Measurements from ENCODE around the gene RNF2. TPM values are rescaled to one million over a fixed set of nuclear protein-coding genes. Genes with fewer than 3 reads are reported as not detected.

Gene RNF2
- total and polyA plus RNA-seq, 8 donors = 2.2 to 12.7 (median 8.6) TPM

DNA sequence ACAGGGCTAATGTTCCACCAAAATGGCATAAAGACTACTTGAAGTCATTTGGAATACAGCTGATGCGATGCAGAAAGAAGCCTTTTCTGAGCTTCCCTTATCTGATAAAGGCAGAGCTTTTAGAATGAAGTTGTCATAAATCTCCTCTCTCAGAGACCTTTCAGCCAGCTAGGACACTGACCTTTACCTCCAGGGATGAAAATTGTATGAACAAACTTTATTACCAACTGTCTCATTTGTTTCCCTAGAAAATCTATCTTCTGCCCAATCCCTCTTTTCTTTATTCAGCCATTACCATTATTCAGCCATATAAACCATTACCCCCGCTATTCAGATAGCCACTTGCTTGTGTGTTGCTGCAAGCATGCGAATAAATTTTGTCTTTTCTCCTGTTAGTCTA is 29.7 kb upstream of the RNF2 start:
- no peaks in the 10 kb centered on the region for H3K36me3 ChIP-seq
- FAIRE-seq = no peak

DNA sequence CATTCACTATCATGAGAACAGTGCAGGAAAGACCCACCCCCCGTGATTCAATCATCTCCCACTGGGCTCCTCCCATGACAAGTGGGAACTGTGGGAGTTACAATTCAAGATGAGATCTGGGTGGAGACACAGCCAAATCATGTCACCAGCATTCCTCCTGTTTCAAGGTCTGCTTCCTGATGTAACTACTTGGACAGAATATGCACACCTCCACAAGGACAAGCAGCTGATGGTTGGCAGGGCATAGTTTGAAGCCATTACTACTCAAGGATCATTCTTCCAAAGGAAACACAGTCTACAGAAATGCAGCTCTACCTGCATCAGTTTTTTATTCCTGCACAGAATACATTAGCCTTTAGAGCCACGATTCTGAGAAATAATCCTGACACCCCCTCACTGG is 28.5 kb upstream of the RNF2 start:
- Histone ChIP-seq H3K9me3 (no peaks in the 10 kb centered on the region), H3K36me3 (no peaks in the 10 kb centered on the region), H3K4me1 (no peaks in the 10 kb centered on the region), H3K27ac (no peak overlapping the region), H3K4me3 (no peak overlapping the region), H3K27me3 (no peaks in the 10 kb centered on the region)
- ATAC-seq = no peak
- intact Hi-C loops (cut with DNase I) = no loop called here
- DNase-seq = no peak
- no peak for TF ChIP-seq CTCF (IDR thresholded peaks at IDR 0.05)
- FAIRE-seq = no peak
- WGBS, 2 donors = 59% methylated on average over 2 of the region's 2 CpGs

More for the DNA sequence above, 29.7 kb upstream of the RNF2 start:
- Histone ChIP-seq H3K27me3 (no peaks in the 10 kb centered on the region), H3K4me3 (no peak overlapping the region), H3K27ac (no peak overlapping the region), H3K4me1 (peaks cover 0 to 3% (median 0%) of the 10 kb centered on the region in 3 donors), H3K9me3 (no peaks in the 10 kb centered on the region)
- TF ChIP-seq CTCF (IDR thresholded peaks at IDR 0.05) = no peak
- ATAC-seq = no peak
- no peak for DNase-seq
- 95 to 97% methylated on average over 3 of the region's 3 CpGs for WGBS, 2 donors
- intact Hi-C loops (cut with DNase I) = no loop called here

DNA sequence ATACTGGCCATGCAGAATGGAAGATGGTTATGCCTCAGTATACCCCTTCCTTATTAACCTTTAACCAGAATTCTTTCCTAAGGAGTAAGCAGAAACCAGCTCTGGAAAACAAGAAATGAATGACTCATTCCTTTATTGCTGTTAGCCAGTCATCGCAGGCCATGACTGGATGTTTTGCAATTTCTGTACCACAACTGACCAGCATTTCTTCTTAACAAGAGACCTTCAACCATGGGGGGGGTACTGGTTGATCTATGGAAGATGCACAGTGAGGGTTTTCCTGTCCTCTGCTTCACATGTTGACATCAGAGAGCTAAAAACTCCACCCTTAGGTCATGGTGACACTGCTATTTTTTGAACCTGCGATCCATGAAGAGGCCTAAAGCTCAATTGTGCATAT is 28.0 kb upstream of the RNF2 start:
- no peaks in the 10 kb centered on the region for H3K4me1 ChIP-seq
- FAIRE-seq = no peak
- H3K27me3 ChIP-seq = no peaks in the 10 kb centered on the region
- peak in 2 of 4 donors; percentile 34 to 42 for ATAC-seq
- no peak overlapping the region for H3K4me3 ChIP-seq
- WGBS, 2 donors = 83 to 92% methylated on average over 2 of the region's 2 CpGs
- intact Hi-C loops (cut with DNase I) = no loop called here
- no peak for DNase-seq
- no peaks in the 10 kb centered on the region for H3K36me3 ChIP-seq
- H3K9me3 ChIP-seq = no peaks in the 10 kb centered on the region
- no peak for TF ChIP-seq CTCF (IDR thresholded peaks at IDR 0.05)
- H3K27ac ChIP-seq = no peak overlapping the region

GRCh38 chr1:185017966-185018365 is 27.4 kb upstream of the RNF2 start:
- intact Hi-C loops (cut with DNase I) = no loop called here
- DNase-seq = no peak
- 88 to 91% methylated on average over 3 of the region's 3 CpGs for WGBS, 2 donors

More at GRCh38 chr1:185017966-185018365, 27.4 kb upstream of the RNF2 start:
- H3K27me3 ChIP-seq = no peaks in the 10 kb centered on the region
- no peak overlapping the region for H3K4me3 ChIP-seq
- ATAC-seq (no peak), FAIRE-seq (no peak)
- no peaks in the 10 kb centered on the region for H3K9me3 ChIP-seq
- H3K36me3 ChIP-seq = no peaks in the 10 kb centered on the region
- TF ChIP-seq CTCF (IDR thresholded peaks at IDR 0.05) = no peak
- H3K4me1 ChIP-seq = no peaks in the 10 kb centered on the region
- no peak overlapping the region for H3K27ac ChIP-seq
